IMR-90 (cell line): Measurements from ENCODE around the gene PRR5. TPM values are rescaled to one million over a fixed set of nuclear protein-coding genes. Genes with fewer than 3 reads are reported as not detected.
A peak's percentile ranks its signal among the peaks of the same experiment; 100 is the strongest.

ENCODE experiments used
- ATAC-seq: fragments of 200-7000 bp; cut with Tn5 transposase; 2 replicates; pipeline ENCODE4 v1.9.1; 2020; ENCODE audit warnings: low read depth, mild to moderate bottlenecking, moderate library complexity
- BruUV-seq: library from RNA; stranded (reverse); fragments of 400-500 nt; replicated peaks from 2 replicates; lab custom pipeline; 2021; lab: Mats Ljungman, UMichigan
- CTCF ChIA-PET: fragments of 300-600 bp; formaldehyde crosslinking; extraction: SDS; loops from one replicate; lab custom pipeline; 2021; ENCODE audit warnings: antibody characterized with exemption; lab: Yijun Ruan, JAX
- POLR2A ChIA-PET: fragments of 300-600 bp; sonication (Branson Sonifier 250); formaldehyde crosslinking; loops from one replicate; lab custom pipeline; 2022; ENCODE audit warnings: antibody characterized with exemption; ENCODE audit not compliant: unreplicated experiment; lab: Charles Lee
- DNase-seq: peaks from one replicate; pipeline ENCODE4 v3.0.0; 2013
- H2AFZ ChIP-seq: replicated peaks from 2 replicates; pipeline ENCODE3; 2013; ENCODE audit warnings: low read length, mild to moderate bottlenecking; ENCODE audit not compliant: poor library complexity
- H2AK5ac ChIP-seq: 2 replicates; pipeline ENCODE4 v1.6.1; 2013; ENCODE audit warnings: low read depth, low read length, inconsistent platforms
- H2AK9ac ChIP-seq: replicated peaks from 2 replicates; pipeline ENCODE3; 2013; ENCODE audit warnings: mild to moderate bottlenecking, low read depth, low read length, moderate library complexity; ENCODE audit not compliant: poor library complexity
- H2BK120ac ChIP-seq: 2 replicates; pipeline ENCODE4 v1.6.1; 2013; ENCODE audit warnings: low read depth, low read length, inconsistent platforms
- H2BK15ac ChIP-seq: 3 replicates; pipeline ENCODE4 v1.6.1; 2013; ENCODE audit warnings: low read depth, low read length, inconsistent platforms
- H2BK20ac ChIP-seq: 2 replicates; pipeline ENCODE4 v1.6.1; 2013; ENCODE audit warnings: low read depth, mild to moderate bottlenecking, inconsistent platforms, low read length, moderate library complexity
- H2BK5ac ChIP-seq: 2 replicates; pipeline ENCODE4 v1.6.1; 2013; ENCODE audit warnings: mild to moderate bottlenecking, low read depth, low read length, inconsistent platforms; ENCODE audit not compliant: poor library complexity, severe bottlenecking
- H3K14ac ChIP-seq: replicated peaks from 2 replicates; pipeline ENCODE4 v1.6.1; 2013; ENCODE audit warnings: low read depth, low read length, inconsistent platforms
- H3K18ac ChIP-seq: 2 replicates; pipeline ENCODE4 v1.6.1; 2013; ENCODE audit warnings: low read depth, low read length, control low read depth
- H3K23ac ChIP-seq: 2 replicates; pipeline ENCODE4 v1.6.1; 2013; ENCODE audit warnings: low read depth, low read length, inconsistent platforms
- H3K27ac ChIP-seq: 2 replicates; pipeline ENCODE4 v1.5.1; 2013; ENCODE audit warnings: mild to moderate bottlenecking, control low read depth, low read length; ENCODE audit not compliant: insufficient read depth
- H3K27me3 ChIP-seq: 2 replicates; pipeline ENCODE4 v1.6.1; 2013; ENCODE audit warnings: low read length; ENCODE audit not compliant: control insufficient read depth, insufficient read depth
- H3K36me3 ChIP-seq: 2 replicates; pipeline ENCODE4 v1.6.1; 2013; ENCODE audit warnings: low read length, mixed read lengths; ENCODE audit not compliant: control insufficient read depth, insufficient read depth
- H3K4ac ChIP-seq: 2 replicates; pipeline ENCODE4 v1.6.1; 2013; ENCODE audit warnings: low read depth, low read length, inconsistent platforms
- H3K4me1 ChIP-seq: 2 replicates; pipeline ENCODE4 v1.6.1; 2013; ENCODE audit warnings: low read length, mixed read lengths; ENCODE audit not compliant: control insufficient read depth, insufficient read depth
- H3K4me2 ChIP-seq: 2 replicates; pipeline ENCODE4 v1.6.1; 2013; ENCODE audit warnings: low read depth, mild to moderate bottlenecking, control low read depth, low read length, moderate library complexity
- H3K4me3 ChIP-seq: 2 replicates; pipeline ENCODE4 v1.5.1; 2013; ENCODE audit warnings: low read depth, mild to moderate bottlenecking, control low read depth, low read length, moderate library complexity; ENCODE audit not compliant: insufficient read depth
- H3K56ac ChIP-seq: 2 replicates; pipeline ENCODE4 v1.6.1; 2013; ENCODE audit warnings: low read length, inconsistent platforms; ENCODE audit not compliant: insufficient read depth; ENCODE audit errors: extremely low read depth
- H3K79me1 ChIP-seq, 2 experiments: 2 replicates each; pipeline ENCODE4 v1.6.1; 2013; ENCODE audit warnings: low read length in 2 of 2, inconsistent platforms in 1 of 2, low read depth in 1 of 2
- H3K9ac ChIP-seq: 2 replicates; pipeline ENCODE4 v1.6.1; 2013; ENCODE audit warnings: low read depth, low read length, control low read depth
- H3K9me1 ChIP-seq: 2 replicates; pipeline ENCODE4 v1.6.1; 2013; ENCODE audit warnings: low read length, inconsistent platforms; ENCODE audit not compliant: insufficient read depth
- H3K9me3 ChIP-seq: 2 replicates; pipeline ENCODE4 v1.6.1; 2013; ENCODE audit warnings: low read length; ENCODE audit not compliant: control insufficient read depth, insufficient read depth
- H4K20me1 ChIP-seq: 2 replicates; pipeline ENCODE4 v1.6.1; 2013; ENCODE audit warnings: low read length, inconsistent platforms; ENCODE audit not compliant: insufficient read depth
- H4K5ac ChIP-seq: 2 replicates; pipeline ENCODE4 v1.6.1; 2013; ENCODE audit warnings: mild to moderate bottlenecking, low read depth, low read length, control low read depth
- H4K8ac ChIP-seq, 2 experiments: 2 replicates each; pipeline ENCODE4 v1.6.1; 2013; ENCODE audit warnings: low read depth in 2 of 2, low read length in 2 of 2, control low read depth in 1 of 2, inconsistent platforms in 1 of 2
- H4K91ac ChIP-seq: 2 replicates; pipeline ENCODE4 v1.6.1; 2013; ENCODE audit warnings: low read depth, low read length, inconsistent platforms; ENCODE audit not compliant: insufficient read depth
- BHLHE40 ChIP-seq: fragments of 150-350 bp; IDR thresholded peaks from 2 replicates; pipeline ENCODE4 v1.6.1; 2016; ENCODE audit warnings: mild to moderate bottlenecking, low read depth, low read length
- CEBPB ChIP-seq: IDR thresholded peaks from 2 replicates; pipeline ENCODE4 v1.6.1; 2012; ENCODE audit warnings: low read depth, low read length, improper control_type of control experiment
- CHD1 ChIP-seq: IDR thresholded peaks from 2 replicates; pipeline ENCODE4 v1.6.1; 2012; ENCODE audit warnings: low read depth, low read length, improper control_type of control experiment
- FOS ChIP-seq: fragments of 150-350 bp; IDR thresholded peaks from 2 replicates; pipeline ENCODE4 v1.6.1; 2016; ENCODE audit warnings: low read depth, low read length
- MAZ ChIP-seq: IDR thresholded peaks from 2 replicates; pipeline ENCODE4 v1.6.1; 2012; ENCODE audit warnings: low read depth, mild to moderate bottlenecking, low read length, improper control_type of control experiment, moderate library complexity, borderline replicate concordance
- MXI1 ChIP-seq: IDR thresholded peaks from 2 replicates; pipeline ENCODE4 v1.6.1; 2012; ENCODE audit warnings: low read depth, mild to moderate bottlenecking, low read length, moderate library complexity, borderline replicate concordance
- NFE2L2 ChIP-seq: fragments of 150-350 bp; IDR thresholded peaks from 2 replicates; pipeline ENCODE4 v1.6.1; 2016; ENCODE audit warnings: low read depth, mild to moderate bottlenecking, low read length
- POLR2A ChIP-seq: IDR thresholded peaks from 2 replicates; pipeline ENCODE4 v1.6.1; 2012; ENCODE audit warnings: mild to moderate bottlenecking, low read depth, low read length
- RAD21 ChIP-seq: IDR thresholded peaks from 2 replicates; pipeline ENCODE4 v1.6.1; 2012; ENCODE audit warnings: low read length, improper control_type of control experiment
- RCOR1 ChIP-seq: IDR thresholded peaks from 2 replicates; pipeline ENCODE4 v1.6.1; 2012; ENCODE audit warnings: mild to moderate bottlenecking, low read length, improper control_type of control experiment; ENCODE audit not compliant: insufficient replicate concordance
- RFX5 ChIP-seq: IDR thresholded peaks from 2 replicates; pipeline ENCODE4 v1.8.0; 2012; ENCODE audit warnings: low read depth, mild to moderate bottlenecking, low read length, moderate library complexity
- SMC3 ChIP-seq: fragments of 150-350 bp; IDR thresholded peaks from 2 replicates; pipeline ENCODE4 v1.6.1; 2016; ENCODE audit warnings: low read depth, mild to moderate bottlenecking, antibody characterized with exemption, low read length, moderate library complexity
- WGBS, 2 experiments: methylation state at CpG; one replicate each; pipeline versions ENCODE4 v1.1.5 to v1.1.7; 2013; ENCODE audit warnings: missing lambda C conversion rate in 2 of 2; ENCODE audit not compliant: insufficient read length in 1 of 2; ENCODE audit errors: extremely low coverage in 2 of 2; 5-methylcytosine and 5-hydroxymethylcytosine counted together
- dilution Hi-C: fragments of 300-500 bp; cut with HindIII; formaldehyde crosslinking; loops from one replicate; pipeline ENCODE4 v1.14.3; 2018; ENCODE audit warnings: low sequenced_read_pairs; ENCODE audit not compliant: unreplicated experiment
- in situ Hi-C: fragments of 300-500 bp; cut with MboI; formaldehyde crosslinking; loops from 3 replicates; pipeline ENCODE4 v1.14.3; 2019; ENCODE audit warnings: low sequenced_read_pairs, inconsistent platforms, mixed read lengths
- intact Hi-C: fragments of 100-400 bp; cut with micrococcal nuclease; formaldehyde crosslinking; loops from 2 replicates; pipeline ENCODE4 v1.10.0; 2022
- polyA plus RNA-seq, 3 experiments: library from polyadenylated mRNA; depleted of rRNA; stranded (reverse); fragments of >200 nt; gene quantifications; 2 replicates each; pipeline ENCODE4 v1.2.3, GENCODE V29; 2012; ENCODE audit warnings: low replicate concordance in 1 of 3
- total RNA-seq: library from RNA; depleted of rRNA; stranded (reverse); fragments of >200 nt; gene quantifications from 2 replicates; pipeline ENCODE4 v1.2.3, GENCODE V29; 2012
- TF ChIP-seq, protein P1 (sequence below): conservative IDR thresholded peaks from 2 replicates; pipeline ENCODE4 v1.5.1; 2012; ENCODE audit warnings: mild to moderate bottlenecking, low read depth, low read length, improper control_type of control experiment
- TF ChIP-seq, protein P2 (sequence below): fragments of 150-350 bp; IDR thresholded peaks from 2 replicates; pipeline ENCODE4 v1.6.1; 2016; ENCODE audit warnings: low read depth, mild to moderate bottlenecking, low read length, moderate library complexity, borderline replicate concordance
- TF ChIP-seq, protein P3 (sequence below): fragments of 150-350 bp; IDR thresholded peaks from 2 replicates; pipeline ENCODE4 v1.6.1; 2017; ENCODE audit warnings: mild to moderate bottlenecking, antibody characterized with exemption, low read length, low read depth

Gene PRR5
- total and polyA plus RNA-seq, 2 of the 4 experiments (the other 2 are of a cell fraction): 8.1 to 24.3 TPM

DNA sequence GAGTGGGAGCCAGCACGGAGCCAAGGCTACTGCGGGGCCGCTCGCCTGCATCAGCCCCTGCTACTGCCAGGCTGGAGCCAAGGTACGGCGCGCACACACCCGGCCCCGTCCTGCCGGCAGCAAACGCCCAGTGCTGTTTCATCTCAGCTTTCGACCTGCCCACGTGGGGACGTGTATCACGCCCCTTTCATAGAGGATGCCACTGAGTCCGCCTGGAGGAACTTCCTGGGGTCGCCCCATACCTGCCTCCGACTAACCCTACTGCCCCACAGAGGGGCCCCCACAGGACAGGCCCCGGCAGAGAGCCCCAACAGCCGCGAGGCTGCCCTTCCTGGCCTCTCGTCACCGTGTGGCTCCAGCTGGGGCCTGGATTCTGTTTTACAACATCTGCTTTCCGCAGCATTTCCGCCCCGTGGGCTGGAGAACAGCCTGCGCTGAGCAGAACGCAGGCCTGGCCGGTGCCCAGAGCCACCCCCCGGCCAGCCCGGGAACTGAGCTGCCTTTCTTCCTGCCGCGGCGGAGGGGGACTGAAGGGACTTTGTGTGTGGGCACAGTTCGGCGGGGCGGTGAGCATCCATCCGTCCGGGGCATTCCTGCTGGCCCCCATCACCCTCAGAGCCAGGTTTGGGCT lies 27.5 kb downstream of the PRR5 start:
- Histone ChIP-seq H3K4me2 (no peak overlapping the region; the same call in 1 of the 2 replicates), H3K27ac (peak overlapping the region; percentile 1; the same call in 1 of the 2 replicates), H2BK15ac (no peak overlapping the region), H2AK5ac (peak overlapping the region; percentile 33; the same call in 1 of the 2 replicates), H3K4ac (no peak overlapping the region), H3K56ac (no peak overlapping the region), H3K18ac (no peak overlapping the region), H3K36me3 (peaks cover 34% of the 10 kb centered on the region), H2BK5ac (no peak overlapping the region), H3K14ac (no peak overlapping the region), H3K23ac (no peak overlapping the region), H3K4me1 (peaks cover 12% of the 10 kb centered on the region), H3K4me3 (no peak overlapping the region), H3K79me1 (peaks cover 4 to 10% of the 10 kb centered on the region in 2 experiments; a peak in 1 of 4 replicates), H4K20me1 (peaks cover 21% of the 10 kb centered on the region), H2AFZ (peak overlapping the region; percentile 84), H3K9me1 (peaks cover 11% of the 10 kb centered on the region), H2BK120ac (no peak overlapping the region; the same call in 1 of the 2 replicates), H3K9ac (no peak overlapping the region), H4K8ac (no peak overlapping the region; a peak in 1 of 4 replicates), H3K27me3 (no peaks in the 10 kb centered on the region), H3K9me3 (no peaks in the 10 kb centered on the region), H4K5ac (no peak overlapping the region), H2BK20ac (no peak overlapping the region), H2AK9ac (peak overlapping the region; percentile 89), H4K91ac (no peak overlapping the region)
- in situ Hi-C loops (no loop called here), intact Hi-C loops (loop anchor here (5.0 kb wide), 1 partner anchor 177 kb away; no protein-coding TSS in a partner anchor), dilution Hi-C loops (no loop called here)
- DNase-seq: peak; percentile 71
- ChIA-PET POLR2A (no interaction called here), CTCF (no interaction called here)
- WGBS, 2 experiments: 78% methylated on average over 4 of the region's 39 CpGs; no CpG with 5 or more reads in 1 of the 2 experiments
- BruUV-seq: no TSS peak
- ATAC-seq: peak; percentile 82
- no peak for TF ChIP-seq POLR2A
- no peak for TF ChIP-seq MAZ
- no peak for TF ChIP-seq BHLHE40
- TF ChIP-seq, protein P1, sequence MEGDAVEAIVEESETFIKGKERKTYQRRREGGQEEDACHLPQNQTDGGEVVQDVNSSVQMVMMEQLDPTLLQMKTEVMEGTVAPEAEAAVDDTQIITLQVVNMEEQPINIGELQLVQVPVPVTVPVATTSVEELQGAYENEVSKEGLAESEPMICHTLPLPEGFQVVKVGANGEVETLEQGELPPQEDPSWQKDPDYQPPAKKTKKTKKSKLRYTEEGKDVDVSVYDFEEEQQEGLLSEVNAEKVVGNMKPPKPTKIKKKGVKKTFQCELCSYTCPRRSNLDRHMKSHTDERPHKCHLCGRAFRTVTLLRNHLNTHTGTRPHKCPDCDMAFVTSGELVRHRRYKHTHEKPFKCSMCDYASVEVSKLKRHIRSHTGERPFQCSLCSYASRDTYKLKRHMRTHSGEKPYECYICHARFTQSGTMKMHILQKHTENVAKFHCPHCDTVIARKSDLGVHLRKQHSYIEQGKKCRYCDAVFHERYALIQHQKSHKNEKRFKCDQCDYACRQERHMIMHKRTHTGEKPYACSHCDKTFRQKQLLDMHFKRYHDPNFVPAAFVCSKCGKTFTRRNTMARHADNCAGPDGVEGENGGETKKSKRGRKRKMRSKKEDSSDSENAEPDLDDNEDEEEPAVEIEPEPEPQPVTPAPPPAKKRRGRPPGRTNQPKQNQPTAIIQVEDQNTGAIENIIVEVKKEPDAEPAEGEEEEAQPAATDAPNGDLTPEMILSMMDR: peak; percentile 44
- peak; percentile 53 for TF ChIP-seq RAD21
- peak; percentile 41; the same call in 1 of the 2 replicates for TF ChIP-seq MXI1
- no peak for TF ChIP-seq CHD1
- TF ChIP-seq RCOR1: no peak
- no peak for TF ChIP-seq NFE2L2
- no peak for TF ChIP-seq CEBPB
- peak; percentile 44 for TF ChIP-seq SMC3
- TF ChIP-seq, protein P2, sequence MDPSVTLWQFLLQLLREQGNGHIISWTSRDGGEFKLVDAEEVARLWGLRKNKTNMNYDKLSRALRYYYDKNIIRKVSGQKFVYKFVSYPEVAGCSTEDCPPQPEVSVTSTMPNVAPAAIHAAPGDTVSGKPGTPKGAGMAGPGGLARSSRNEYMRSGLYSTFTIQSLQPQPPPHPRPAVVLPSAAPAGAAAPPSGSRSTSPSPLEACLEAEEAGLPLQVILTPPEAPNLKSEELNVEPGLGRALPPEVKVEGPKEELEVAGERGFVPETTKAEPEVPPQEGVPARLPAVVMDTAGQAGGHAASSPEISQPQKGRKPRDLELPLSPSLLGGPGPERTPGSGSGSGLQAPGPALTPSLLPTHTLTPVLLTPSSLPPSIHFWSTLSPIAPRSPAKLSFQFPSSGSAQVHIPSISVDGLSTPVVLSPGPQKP: no peak
- no peak for TF ChIP-seq FOS
- TF ChIP-seq, protein P3, sequence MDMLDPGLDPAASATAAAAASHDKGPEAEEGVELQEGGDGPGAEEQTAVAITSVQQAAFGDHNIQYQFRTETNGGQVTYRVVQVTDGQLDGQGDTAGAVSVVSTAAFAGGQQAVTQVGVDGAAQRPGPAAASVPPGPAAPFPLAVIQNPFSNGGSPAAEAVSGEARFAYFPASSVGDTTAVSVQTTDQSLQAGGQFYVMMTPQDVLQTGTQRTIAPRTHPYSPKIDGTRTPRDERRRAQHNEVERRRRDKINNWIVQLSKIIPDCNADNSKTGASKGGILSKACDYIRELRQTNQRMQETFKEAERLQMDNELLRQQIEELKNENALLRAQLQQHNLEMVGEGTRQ: no peak
- no peak for TF ChIP-seq RFX5
